HepG2 (cell line): ENCODE data around the gene PIP4K2C. TPM values are rescaled to one million over a fixed set of nuclear protein-coding genes. Genes with fewer than 3 reads are reported as not detected.

ENCODE experiments used
- HNF4A ChIP-seq: sonication (generic); formaldehyde crosslinking; IDR thresholded peaks from 2 replicates; pipeline ENCODE4 v1.4.0; 2020; ENCODE audit warnings: missing genetic modification reagents
- HNRNPLL ChIP-seq: fragments of 200-400 bp; formaldehyde crosslinking; IDR thresholded peaks from 2 replicates; pipeline ENCODE4 v1.6.1; 2017; ENCODE audit warnings: mild to moderate bottlenecking, low read depth, low read length; ENCODE audit not compliant: poor library complexity, severe bottlenecking
- HOXA9 ChIP-seq: sonication (generic); formaldehyde crosslinking; IDR thresholded peaks from 2 replicates; pipeline ENCODE4 v1.8.1; 2022; ENCODE audit warnings: missing genetic modification reagents, mild to moderate bottlenecking, moderate library complexity, borderline replicate concordance
- MTA1 ChIP-seq: sonication (generic); formaldehyde crosslinking; IDR thresholded peaks from 2 replicates; pipeline ENCODE4 v1.4.0; 2020; ENCODE audit warnings: missing genetic modification reagents, mild to moderate bottlenecking, borderline replicate concordance
- SRSF1 ChIP-seq: fragments of 200-400 bp; formaldehyde crosslinking; optimal IDR thresholded peaks from 2 replicates; pipeline ENCODE3; 2017; ENCODE audit warnings: mild to moderate bottlenecking, low read depth, low read length, moderate library complexity
- ZFP82 ChIP-seq: sonication (generic); formaldehyde crosslinking; IDR thresholded peaks from 2 replicates; pipeline ENCODE4 v1.5.1; 2020; ENCODE audit warnings: mild to moderate bottlenecking, missing genetic modification reagents, borderline replicate concordance
- ZNF484 ChIP-seq: sonication (generic); formaldehyde crosslinking; IDR thresholded peaks from 2 replicates; pipeline ENCODE4 v1.5.1; 2020; ENCODE audit warnings: mild to moderate bottlenecking, low read depth, missing genetic modification reagents, borderline replicate concordance
- ZNF547 ChIP-seq: sonication (generic); formaldehyde crosslinking; IDR thresholded peaks from 2 replicates; pipeline ENCODE4 v1.5.1; 2020; ENCODE audit warnings: mild to moderate bottlenecking, missing genetic modification reagents
- ZNF569 ChIP-seq: sonication (generic); formaldehyde crosslinking; IDR thresholded peaks from 2 replicates; pipeline ENCODE4 v1.5.0; 2020; ENCODE audit warnings: mild to moderate bottlenecking, missing genetic modification reagents, moderate library complexity, borderline replicate concordance
- ZNF749 ChIP-seq: sonication (generic); formaldehyde crosslinking; IDR thresholded peaks from 2 replicates; pipeline ENCODE4 v1.8.0; 2022; ENCODE audit warnings: mild to moderate bottlenecking, missing genetic modification reagents, moderate library complexity, borderline replicate concordance
- polyA plus RNA-seq, 8 experiments: library from polyadenylated mRNA; depleted of rRNA in 3 of 8; stranded (reverse) in 7 of 8; unstranded in 1 of 8; fragments of >200 nt; fragmentation: Illumina TruSeq in 4 of 8; extraction: Trizol in 4 of 8; gene quantifications; 2 replicates each; pipeline versions ENCODE4 v1.2.1 to v1.2.3, GENCODE V29; 2011 to 2016; ENCODE audit warnings: low read depth in 4 of 8, missing spikeins in 1 of 8, mixed read lengths in 1 of 8; ENCODE audit not compliant: insufficient read depth in 1 of 8
- total RNA-seq, 5 experiments: library from RNA; depleted of rRNA; stranded (reverse); fragments of >200 nt; fragmentation: Illumina TruSeq; extraction: Trizol; gene quantifications; 2 replicates each; pipeline ENCODE4 v1.2.3, GENCODE V29; 2016; ENCODE audit warnings: low read depth in 1 of 5
- TF ChIP-seq, protein P1 (sequence below): sonication (generic); formaldehyde crosslinking; IDR thresholded peaks from 2 replicates; pipeline ENCODE4 v1.4.0; 2020; ENCODE audit warnings: missing genetic modification reagents
- TF ChIP-seq, protein P2 (sequence below): sonication (generic); formaldehyde crosslinking; IDR thresholded peaks from 2 replicates; pipeline ENCODE4 v1.9.0; 2022; ENCODE audit warnings: missing genetic modification reagents, mild to moderate bottlenecking, borderline replicate concordance
- TF ChIP-seq, protein P3 (sequence below): sonication (generic); formaldehyde crosslinking; IDR thresholded peaks from 2 replicates; pipeline ENCODE4 v1.5.0; 2020; ENCODE audit warnings: mild to moderate bottlenecking, missing genetic modification reagents, moderate library complexity
- TF ChIP-seq, protein P4 (sequence below): sonication (generic); formaldehyde crosslinking; conservative IDR thresholded peaks from 2 replicates; pipeline ENCODE4 v1.4.0; 2020; ENCODE audit warnings: missing genetic modification reagents

The PIP4K2C gene
- total and polyA plus RNA-seq, 2 of the 13 experiments (the other 11 are each of a cell fraction or from before 2014, with no cell fraction given): 23.3 to 26.4 TPM

DNA sequence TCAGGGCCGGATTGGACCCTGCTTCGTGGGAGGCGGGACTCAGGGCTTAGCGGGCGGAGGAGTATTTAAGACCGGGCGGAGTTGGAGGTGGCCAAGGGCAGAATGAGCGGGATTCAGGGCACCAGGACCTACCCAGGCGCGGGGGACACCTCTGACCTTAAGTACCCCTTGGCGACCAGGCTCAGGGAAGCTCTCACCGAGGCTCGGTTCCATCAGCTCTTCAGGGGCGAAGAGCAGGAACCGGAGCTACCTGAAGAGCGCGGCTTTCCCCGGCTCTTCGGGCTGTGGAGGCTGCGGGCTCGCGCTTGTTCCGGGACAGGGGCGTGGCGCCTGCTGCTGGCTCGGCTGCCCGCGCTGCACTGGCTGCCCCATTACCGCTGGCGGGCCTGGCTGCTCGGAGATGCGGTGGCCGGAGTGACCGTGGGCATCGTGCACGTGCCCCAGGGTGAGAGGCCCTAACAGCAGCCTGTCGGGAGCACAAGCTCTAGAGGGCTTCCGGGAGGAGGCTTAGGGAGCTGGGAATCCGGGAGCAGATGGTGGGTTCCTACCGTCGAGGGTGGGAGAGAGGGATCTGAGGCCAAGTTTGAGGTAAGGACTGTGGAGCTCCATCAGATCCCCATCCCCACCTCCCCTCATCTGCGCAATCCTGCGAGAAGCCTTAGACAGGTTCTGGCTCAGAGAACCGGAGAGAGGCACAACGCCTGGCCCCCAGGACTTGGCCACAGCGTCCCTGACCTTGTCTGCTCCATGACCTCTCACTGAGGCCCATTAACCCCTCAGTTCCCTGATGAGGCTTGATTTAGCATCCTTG is 28.6 kb downstream of the PIP4K2C start (continued):
- TF ChIP-seq, protein P1, sequence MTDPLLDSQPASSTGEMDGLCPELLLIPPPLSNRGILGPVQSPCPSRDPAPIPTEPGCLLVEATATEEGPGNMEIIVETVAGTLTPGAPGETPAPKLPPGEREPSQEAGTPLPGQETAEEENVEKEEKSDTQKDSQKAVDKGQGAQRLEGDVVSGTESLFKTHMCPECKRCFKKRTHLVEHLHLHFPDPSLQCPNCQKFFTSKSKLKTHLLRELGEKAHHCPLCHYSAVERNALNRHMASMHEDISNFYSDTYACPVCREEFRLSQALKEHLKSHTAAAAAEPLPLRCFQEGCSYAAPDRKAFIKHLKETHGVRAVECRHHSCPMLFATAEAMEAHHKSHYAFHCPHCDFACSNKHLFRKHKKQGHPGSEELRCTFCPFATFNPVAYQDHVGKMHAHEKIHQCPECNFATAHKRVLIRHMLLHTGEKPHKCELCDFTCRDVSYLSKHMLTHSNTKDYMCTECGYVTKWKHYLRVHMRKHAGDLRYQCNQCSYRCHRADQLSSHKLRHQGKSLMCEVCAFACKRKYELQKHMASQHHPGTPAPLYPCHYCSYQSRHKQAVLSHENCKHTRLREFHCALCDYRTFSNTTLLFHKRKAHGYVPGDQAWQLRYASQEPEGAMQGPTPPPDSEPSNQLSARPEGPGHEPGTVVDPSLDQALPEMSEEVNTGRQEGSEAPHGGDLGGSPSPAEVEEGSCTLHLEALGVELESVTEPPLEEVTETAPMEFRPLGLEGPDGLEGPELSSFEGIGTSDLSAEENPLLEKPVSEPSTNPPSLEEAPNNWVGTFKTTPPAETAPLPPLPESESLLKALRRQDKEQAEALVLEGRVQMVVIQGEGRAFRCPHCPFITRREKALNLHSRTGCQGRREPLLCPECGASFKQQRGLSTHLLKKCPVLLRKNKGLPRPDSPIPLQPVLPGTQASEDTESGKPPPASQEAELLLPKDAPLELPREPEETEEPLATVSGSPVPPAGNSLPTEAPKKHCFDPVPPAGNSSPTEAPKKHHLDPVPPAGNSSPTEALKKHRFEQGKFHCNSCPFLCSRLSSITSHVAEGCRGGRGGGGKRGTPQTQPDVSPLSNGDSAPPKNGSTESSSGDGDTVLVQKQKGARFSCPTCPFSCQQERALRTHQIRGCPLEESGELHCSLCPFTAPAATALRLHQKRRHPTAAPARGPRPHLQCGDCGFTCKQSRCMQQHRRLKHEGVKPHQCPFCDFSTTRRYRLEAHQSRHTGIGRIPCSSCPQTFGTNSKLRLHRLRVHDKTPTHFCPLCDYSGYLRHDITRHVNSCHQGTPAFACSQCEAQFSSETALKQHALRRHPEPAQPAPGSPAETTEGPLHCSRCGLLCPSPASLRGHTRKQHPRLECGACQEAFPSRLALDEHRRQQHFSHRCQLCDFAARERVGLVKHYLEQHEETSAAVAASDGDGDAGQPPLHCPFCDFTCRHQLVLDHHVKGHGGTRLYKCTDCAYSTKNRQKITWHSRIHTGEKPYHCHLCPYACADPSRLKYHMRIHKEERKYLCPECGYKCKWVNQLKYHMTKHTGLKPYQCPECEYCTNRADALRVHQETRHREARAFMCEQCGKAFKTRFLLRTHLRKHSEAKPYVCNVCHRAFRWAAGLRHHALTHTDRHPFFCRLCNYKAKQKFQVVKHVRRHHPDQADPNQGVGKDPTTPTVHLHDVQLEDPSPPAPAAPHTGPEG (CRISPR knock-in tag): no peak
- TF ChIP-seq, protein P2, sequence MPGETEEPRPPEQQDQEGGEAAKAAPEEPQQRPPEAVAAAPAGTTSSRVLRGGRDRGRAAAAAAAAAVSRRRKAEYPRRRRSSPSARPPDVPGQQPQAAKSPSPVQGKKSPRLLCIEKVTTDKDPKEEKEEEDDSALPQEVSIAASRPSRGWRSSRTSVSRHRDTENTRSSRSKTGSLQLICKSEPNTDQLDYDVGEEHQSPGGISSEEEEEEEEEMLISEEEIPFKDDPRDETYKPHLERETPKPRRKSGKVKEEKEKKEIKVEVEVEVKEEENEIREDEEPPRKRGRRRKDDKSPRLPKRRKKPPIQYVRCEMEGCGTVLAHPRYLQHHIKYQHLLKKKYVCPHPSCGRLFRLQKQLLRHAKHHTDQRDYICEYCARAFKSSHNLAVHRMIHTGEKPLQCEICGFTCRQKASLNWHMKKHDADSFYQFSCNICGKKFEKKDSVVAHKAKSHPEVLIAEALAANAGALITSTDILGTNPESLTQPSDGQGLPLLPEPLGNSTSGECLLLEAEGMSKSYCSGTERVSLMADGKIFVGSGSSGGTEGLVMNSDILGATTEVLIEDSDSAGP (CRISPR knock-in tag): peak; percentile 62; the same call in 1 of the 2 replicates
- peak; percentile 63 for TF ChIP-seq HNRNPLL
- no peak for TF ChIP-seq HNF4A (CRISPR knock-in tag)
- TF ChIP-seq ZFP82 (CRISPR knock-in tag): no peak
- TF ChIP-seq, protein P3, sequence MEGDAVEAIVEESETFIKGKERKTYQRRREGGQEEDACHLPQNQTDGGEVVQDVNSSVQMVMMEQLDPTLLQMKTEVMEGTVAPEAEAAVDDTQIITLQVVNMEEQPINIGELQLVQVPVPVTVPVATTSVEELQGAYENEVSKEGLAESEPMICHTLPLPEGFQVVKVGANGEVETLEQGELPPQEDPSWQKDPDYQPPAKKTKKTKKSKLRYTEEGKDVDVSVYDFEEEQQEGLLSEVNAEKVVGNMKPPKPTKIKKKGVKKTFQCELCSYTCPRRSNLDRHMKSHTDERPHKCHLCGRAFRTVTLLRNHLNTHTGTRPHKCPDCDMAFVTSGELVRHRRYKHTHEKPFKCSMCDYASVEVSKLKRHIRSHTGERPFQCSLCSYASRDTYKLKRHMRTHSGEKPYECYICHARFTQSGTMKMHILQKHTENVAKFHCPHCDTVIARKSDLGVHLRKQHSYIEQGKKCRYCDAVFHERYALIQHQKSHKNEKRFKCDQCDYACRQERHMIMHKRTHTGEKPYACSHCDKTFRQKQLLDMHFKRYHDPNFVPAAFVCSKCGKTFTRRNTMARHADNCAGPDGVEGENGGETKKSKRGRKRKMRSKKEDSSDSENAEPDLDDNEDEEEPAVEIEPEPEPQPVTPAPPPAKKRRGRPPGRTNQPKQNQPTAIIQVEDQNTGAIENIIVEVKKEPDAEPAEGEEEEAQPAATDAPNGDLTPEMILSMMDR (CRISPR knock-in tag): peak; percentile 47
- TF ChIP-seq MTA1 (CRISPR knock-in tag): no peak; the same call in 1 of the 2 replicates
- no peak for TF ChIP-seq HOXA9 (CRISPR knock-in tag)
- TF ChIP-seq, protein P4, sequence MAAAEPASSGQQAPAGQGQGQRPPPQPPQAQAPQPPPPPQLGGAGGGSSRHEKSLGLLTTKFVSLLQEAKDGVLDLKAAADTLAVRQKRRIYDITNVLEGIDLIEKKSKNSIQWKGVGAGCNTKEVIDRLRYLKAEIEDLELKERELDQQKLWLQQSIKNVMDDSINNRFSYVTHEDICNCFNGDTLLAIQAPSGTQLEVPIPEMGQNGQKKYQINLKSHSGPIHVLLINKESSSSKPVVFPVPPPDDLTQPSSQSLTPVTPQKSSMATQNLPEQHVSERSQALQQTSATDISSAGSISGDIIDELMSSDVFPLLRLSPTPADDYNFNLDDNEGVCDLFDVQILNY (CRISPR knock-in tag): no peak
- no peak for TF ChIP-seq ZNF749 (CRISPR knock-in tag)
- TF ChIP-seq ZNF484 (CRISPR knock-in tag): no peak
- no peak for TF ChIP-seq ZNF569 (CRISPR knock-in tag)
- no peak for TF ChIP-seq ZNF547
- no peak for TF ChIP-seq SRSF1
